SIG-M5 treated with dmso at 0.1 percent for 504 hours (cell line): ENCODE data around the gene BACE1-AS.
"Not testable (repeated sequence)": the region's sequence is repeated elsewhere in the genome, so short reads cannot be mapped to it uniquely, and the experiment has no call there.

Source experiments
- DNase-seq: peaks from one replicate; lab custom pipeline; 2025; ENCODE audit not compliant: unreplicated experiment; lab: John Stamatoyannopoulos, UW

Gene BACE1-AS

GRCh38 chr11:117290809-117291396 lies at the start of gene BACE1-AS:
Gene BACE1-AS, plus strand, starts transcription at chr11:117291346.
- DNase-seq, result no peak

- DNase-seq, result no peak
Measured at GRCh38 chr11:117248341-117248740, 42.8 kb upstream of the BACE1-AS start.

GRCh38 chr11:117249571-117249970 lies 41.6 kb upstream of the BACE1-AS start:
- no peak for DNase-seq

- no peak for DNase-seq
Measured at GRCh38 chr11:117251506-117251905, 39.6 kb upstream of the BACE1-AS start.

- DNase-seq, result no peak
Measured at GRCh38 chr11:117255966-117256365, 35.2 kb upstream of the BACE1-AS start.

- no peak for DNase-seq
Measured at GRCh38 chr11:117256573-117256972, 34.6 kb upstream of the BACE1-AS start.

GRCh38 chr11:117258576-117258975 lies 32.6 kb upstream of the BACE1-AS start:
- DNase-seq, result no peak

GRCh38 chr11:117259417-117259816 lies 31.7 kb upstream of the BACE1-AS start:
- no peak for DNase-seq

GRCh38 chr11:117264624-117265323 lies 26.4 kb upstream of the BACE1-AS start:
- not testable (repeated sequence) for DNase-seq

- no peak for DNase-seq
Measured at GRCh38 chr11:117265745-117266144, 25.4 kb upstream of the BACE1-AS start.

- DNase-seq, result no peak
Measured at GRCh38 chr11:117269856-117270255, 21.3 kb upstream of the BACE1-AS start.

GRCh38 chr11:117271208-117271607 lies 19.9 kb upstream of the BACE1-AS start:
- DNase-seq, result no peak

- DNase-seq, result peak; percentile 68
Measured at GRCh38 chr11:117272175-117272574, 19.0 kb upstream of the BACE1-AS start.

- DNase-seq, result peak; percentile 72
Measured at GRCh38 chr11:117273550-117274289, 17.4 kb upstream of the BACE1-AS start.

GRCh38 chr11:117278347-117278746 lies 12.8 kb upstream of the BACE1-AS start:
- no peak for DNase-seq

- no peak for DNase-seq
Measured at GRCh38 chr11:117279711-117280376, 11.3 kb upstream of the BACE1-AS start.

GRCh38 chr11:117281159-117281558 lies 10.0 kb upstream of the BACE1-AS start:
- no peak for DNase-seq

GRCh38 chr11:117281869-117282268 lies 9.3 kb upstream of the BACE1-AS start:
- no peak for DNase-seq

- no peak for DNase-seq
Measured at GRCh38 chr11:117282956-117283355, 8.2 kb upstream of the BACE1-AS start.

- no peak for DNase-seq
Measured at GRCh38 chr11:117284053-117284452, 7.1 kb upstream of the BACE1-AS start.

- DNase-seq, result no peak
Measured at GRCh38 chr11:117286588-117286987, 4.6 kb upstream of the BACE1-AS start.

- no peak for DNase-seq
Measured at GRCh38 chr11:117287668-117288067, 3.5 kb upstream of the BACE1-AS start.
